ENCODE data around the gene SOX8.
"Not testable (repeated sequence)": the region's sequence is repeated elsewhere in the genome, so short reads cannot be mapped to it uniquely, and the experiment has no call there.

SOX8 gene

GRCh38 chr16:1009358-1010150, 28.0 kb downstream of the SOX8 start:
- DNase-seq = no peak

GRCh38 chr16:1010251-1010650, 28.7 kb downstream of the SOX8 start:
- DNase-seq = no peak

GRCh38 chr16:1010815-1011214, 29.2 kb downstream of the SOX8 start:
- DNase-seq = no peak

- DNase-seq = no peak
Observed at GRCh38 chr16:1011316-1012082, 29.9 kb downstream of the SOX8 start.

GRCh38 chr16:1012135-1012534, 30.6 kb downstream of the SOX8 start:
- no peak for DNase-seq

GRCh38 chr16:1012722-1013592, 31.4 kb downstream of the SOX8 start:
- DNase-seq = no peak

GRCh38 chr16:1013593-1013900, 32.0 kb downstream of the SOX8 start:
- no peak for DNase-seq

- no peak for DNase-seq
Observed at GRCh38 chr16:1014221-1014620, 32.7 kb downstream of the SOX8 start.

- no peak for DNase-seq
Observed at GRCh38 chr16:1014771-1015495, 33.4 kb downstream of the SOX8 start.

- DNase-seq = no peak
Observed at GRCh38 chr16:1018447-1019198, 37.1 kb downstream of the SOX8 start.

- no peak for DNase-seq
Observed at GRCh38 chr16:1019231-1020090, 37.9 kb downstream of the SOX8 start.

- no peak for DNase-seq
Observed at GRCh38 chr16:1020091-1020399, 38.5 kb downstream of the SOX8 start.

GRCh38 chr16:1020591-1020990, 39.0 kb downstream of the SOX8 start:
- no peak for DNase-seq

GRCh38 chr16:1021553-1022160, 40.1 kb downstream of the SOX8 start:
- no peak for DNase-seq

- no peak for DNase-seq
Observed at GRCh38 chr16:1022466-1022865, 40.9 kb downstream of the SOX8 start.

GRCh38 chr16:1024138-1024537, 42.6 kb downstream of the SOX8 start:
- DNase-seq = no peak

- DNase-seq = not testable (repeated sequence)
Observed at GRCh38 chr16:1025183-1025809, 43.7 kb downstream of the SOX8 start.

GRCh38 chr16:1026057-1026783, 44.6 kb downstream of the SOX8 start:
- no peak for DNase-seq

GRCh38 chr16:1026784-1027500, 45.4 kb downstream of the SOX8 start:
- DNase-seq = no peak

Data from activated CD4-positive, alpha-beta T cell treated with anti-CD3 and anti-CD28 coated beads, Interleukin-2, amount 50 U/mL, for 48 hours (primary cell).